GM18909 (cell line): Measurements from ENCODE around the gene CHTOP.

ENCODE experiments used
- ATAC-seq: cut with Tn5 transposase; IDR thresholded peaks from one replicate; pipeline ENCODE4 v1.9.1; 2021; ENCODE audit warnings: mild to moderate bottlenecking; ENCODE audit not compliant: unreplicated experiment, poor library complexity

Gene CHTOP

DNA sequence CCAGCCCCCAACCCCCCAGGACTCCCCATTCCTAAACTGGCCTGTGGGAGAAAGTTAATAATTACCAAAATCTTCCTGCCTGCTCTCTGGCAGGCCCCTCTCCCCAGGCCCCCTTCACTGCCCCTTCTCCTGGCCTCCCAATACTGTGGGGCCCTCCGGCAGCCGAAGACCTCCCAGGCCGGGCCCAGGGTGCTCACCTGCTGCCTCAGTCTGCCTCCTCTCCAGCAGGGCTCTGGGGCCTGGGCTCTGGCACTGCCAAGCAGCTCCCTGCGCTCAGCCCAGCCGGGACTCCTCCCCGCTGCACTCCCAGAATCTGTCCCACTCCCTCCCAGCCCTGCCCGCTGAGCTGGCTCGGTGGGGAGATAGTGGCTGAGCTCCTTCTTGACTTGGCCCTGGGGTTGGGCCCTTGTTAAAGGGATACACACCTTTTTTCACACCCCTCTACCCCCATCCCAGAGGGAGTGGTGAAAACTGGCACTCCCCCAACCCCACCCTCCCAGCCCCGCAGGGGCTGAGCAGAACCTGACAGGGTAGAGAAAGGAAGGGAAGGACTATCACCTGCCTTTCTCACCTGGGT, 21.0 kb upstream of the CHTOP start, which contains the start of gene S100A16:
Gene S100A16 (minus strand): TSS at position 383 of the 577 bp plus-strand sequence. CDS start 4,986 bp downstream, outside the sequence.
- no peak for ATAC-seq

DNA sequence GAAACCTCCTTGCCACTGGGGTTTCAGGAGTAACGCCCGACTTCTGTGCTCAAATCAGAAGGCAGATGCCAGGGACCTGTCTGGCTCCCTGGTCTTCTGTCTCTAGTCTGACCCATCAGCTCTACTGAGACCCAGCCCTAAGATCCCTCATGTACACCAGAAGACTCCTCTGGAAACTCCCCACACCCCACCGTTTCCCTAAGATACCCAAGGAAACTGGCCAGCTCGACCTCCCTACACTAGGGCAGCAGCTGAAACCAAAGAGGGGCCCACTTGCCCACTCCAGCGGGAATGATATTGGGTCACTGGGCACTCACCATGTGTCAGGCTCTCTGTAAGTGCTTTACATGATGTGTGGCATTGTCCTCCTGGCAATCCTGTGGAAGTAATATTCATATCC, 20.5 kb upstream of the CHTOP start:
- no peak for ATAC-seq

GRCh38 chr1:153614189-153614900, 19.5 kb upstream of the CHTOP start:
- ATAC-seq = no peak

DNA sequence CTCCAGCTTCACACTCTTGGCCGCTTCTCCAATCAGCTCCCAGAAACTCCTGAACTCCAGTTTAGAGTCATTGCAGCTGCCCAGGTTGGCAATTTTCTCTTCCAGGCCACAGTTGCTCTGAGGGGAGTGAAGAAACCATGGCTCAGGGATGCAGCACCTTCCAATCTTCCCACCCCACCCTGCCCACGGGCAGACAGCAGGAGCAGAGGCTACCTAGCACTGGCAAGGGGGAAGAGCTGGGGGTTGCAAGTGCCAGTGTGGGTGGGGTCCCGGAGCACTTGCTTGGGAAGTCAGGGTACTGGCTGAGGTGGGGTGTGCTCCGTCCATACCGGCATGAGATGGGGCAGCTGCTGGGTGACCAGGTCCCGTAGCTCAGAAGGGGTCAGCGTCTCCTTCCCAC, 19.0 kb upstream of the CHTOP start:
- no peak for ATAC-seq

GRCh38 chr1:153615406-153615805, 18.5 kb upstream of the CHTOP start:
- no peak for ATAC-seq

DNA sequence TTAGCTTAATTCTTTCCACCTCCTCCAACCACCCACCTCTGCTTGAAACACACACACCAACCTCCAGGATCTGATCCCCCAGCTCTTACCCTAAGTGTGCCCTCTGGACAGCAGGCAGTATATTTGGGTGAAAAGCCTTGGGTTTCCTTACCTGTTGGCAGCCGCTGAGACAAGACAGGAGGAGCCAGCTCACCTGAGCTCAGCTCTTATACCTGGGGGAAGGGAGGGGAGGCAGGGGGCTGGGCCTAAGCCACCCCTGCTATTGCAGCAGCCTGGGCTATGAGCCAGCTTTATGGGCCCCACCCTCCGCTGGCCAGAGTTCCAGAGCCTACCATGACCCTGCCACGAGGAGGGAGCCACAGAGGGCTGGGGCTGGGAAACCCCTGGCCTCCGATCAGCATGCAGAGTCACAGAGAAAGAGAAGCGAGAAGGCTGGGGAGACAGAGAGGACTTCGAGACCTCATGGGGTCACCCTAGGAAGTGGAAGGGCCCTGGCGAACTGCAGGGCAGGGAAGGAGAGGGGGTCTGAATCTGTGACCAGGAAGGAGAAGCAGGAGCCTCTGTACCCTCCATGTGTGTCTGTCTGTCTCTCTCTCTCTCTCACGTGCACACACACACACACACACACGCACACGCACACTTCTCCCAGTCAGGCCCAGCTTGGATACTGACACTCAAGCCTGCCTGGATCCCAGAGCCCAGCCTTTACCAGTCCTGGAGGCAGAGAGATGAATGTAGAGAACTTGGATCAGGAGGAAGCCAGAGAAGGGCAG, 17.5 kb upstream of the CHTOP start, which contains the start of gene S100A14:
Gene S100A14 (minus strand): TSS at position 182 of the 773 bp plus-strand sequence. CDS start 467 bp downstream, outside the sequence.
- ATAC-seq = no peak

- ATAC-seq = no peak
Measured at GRCh38 chr1:153616917-153617311, 17.0 kb upstream of the CHTOP start.

DNA sequence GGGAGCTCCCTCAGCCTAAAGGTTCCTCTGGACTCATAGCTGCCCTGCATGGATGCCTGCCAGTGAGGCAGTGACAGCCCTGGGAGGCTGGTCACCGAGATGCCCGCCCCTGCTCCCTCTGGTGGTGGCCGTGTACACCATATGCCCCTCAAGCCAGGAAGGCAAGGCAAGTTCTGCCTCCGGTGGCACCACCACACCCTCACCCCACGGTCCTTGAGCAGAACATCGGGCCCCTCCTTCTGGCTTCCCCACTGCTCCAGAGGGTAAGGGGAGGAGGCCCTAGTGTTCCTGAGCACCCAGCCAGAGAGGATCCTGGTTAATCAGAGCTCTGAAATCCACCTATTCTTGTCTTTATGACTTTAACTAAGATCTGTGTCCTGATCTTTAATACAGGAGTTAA, 16.2 kb upstream of the CHTOP start:
- peak; percentile 72 for ATAC-seq

- no peak for ATAC-seq
Measured at GRCh38 chr1:153619171-153619570, 14.7 kb upstream of the CHTOP start.

DNA sequence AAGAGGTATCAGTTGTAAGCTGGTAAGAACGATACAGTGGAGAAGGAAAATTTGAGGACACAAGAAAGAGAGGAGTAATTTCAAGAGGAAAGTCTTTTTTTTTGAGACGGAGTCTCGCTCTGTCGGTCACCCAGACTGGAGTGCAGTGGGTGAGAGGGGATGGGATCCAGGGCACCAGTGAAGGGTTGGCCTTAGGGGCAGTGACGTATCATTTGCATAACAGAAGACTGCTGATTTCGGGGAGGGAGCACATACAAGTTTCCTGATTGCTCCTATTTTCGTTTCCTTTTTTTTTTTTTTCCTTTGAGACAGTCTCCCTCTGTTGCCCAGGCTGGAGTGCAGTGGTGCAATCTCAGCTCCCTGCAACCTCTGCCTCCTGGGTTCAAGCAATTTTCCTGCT, 10.8 kb upstream of the CHTOP start:
- ATAC-seq = no peak

DNA sequence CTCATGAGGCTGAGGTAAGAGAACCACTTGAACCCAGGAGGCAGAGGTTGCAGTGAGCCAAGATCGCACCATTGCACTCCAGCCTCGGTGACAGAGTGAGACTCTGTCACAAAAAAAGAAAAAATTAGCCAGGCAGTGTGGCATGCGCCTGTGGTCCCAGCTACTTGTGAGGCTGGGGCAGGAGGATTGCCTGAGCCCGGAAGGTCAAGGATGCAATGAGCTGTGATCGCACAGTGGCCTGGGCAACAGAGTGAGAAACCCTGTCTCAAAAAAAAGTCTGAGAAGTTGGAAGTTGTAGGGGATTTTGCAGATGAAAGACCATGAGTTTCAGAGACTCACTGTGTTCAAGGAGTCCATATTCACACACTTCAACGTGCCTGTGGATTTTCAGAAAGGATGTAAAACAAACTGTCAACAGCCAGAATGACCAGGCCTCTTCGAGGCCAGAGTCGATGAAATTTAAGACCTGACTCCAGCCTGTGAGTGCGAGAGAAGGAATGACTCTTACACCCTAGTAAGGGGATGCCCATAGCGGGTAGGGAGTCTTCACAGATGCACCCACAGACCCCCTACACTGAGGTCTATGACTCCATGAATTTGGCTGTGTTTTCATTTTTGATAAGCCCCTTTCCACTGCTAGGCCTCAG, 8.8 kb upstream of the CHTOP start:
- no peak for ATAC-seq

- no peak for ATAC-seq
Measured at GRCh38 chr1:153626477-153626903, 7.4 kb upstream of the CHTOP start.

DNA sequence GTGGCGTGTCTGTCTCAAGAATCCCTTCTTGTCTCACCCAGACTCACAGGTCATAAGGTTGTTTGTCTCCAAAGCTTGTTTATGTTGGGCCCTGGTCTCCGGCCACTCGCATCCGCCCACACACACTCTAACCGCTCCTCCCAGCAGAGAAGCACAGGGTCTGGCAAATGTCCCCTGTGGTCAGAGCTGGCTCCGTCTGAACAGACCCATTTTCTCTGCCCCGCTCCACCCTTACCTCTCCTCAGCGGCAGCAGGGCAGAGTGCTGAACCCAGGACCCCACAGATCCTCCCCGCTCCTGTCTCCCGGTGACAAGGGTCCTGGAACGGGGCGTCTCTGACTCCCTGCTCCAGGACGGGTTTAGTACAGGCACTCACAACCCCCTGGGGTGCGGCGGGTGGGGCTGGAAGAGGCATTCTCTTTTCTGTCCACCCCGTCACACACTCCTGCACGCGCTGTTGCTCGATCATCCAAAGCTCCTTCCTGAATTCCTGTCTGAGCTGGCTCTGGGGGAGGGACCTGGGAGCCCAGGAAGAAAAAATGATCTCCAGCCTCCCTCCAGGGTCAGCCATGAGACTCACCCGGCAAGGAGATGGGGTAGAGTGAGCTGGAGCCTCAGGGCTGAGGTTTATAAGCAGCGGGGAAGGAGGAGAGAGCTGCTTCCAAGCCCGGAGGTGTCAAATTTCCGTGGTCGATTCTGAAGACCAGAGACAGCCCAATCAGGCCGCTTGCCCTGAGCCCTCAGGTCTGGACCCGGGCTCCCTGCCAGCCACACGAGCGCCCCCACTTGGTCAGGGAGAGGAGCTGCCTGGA, 6.8 kb upstream of the CHTOP start, which contains the start of gene S100A13:
Gene S100A13 (minus strand): TSS at position 602 of the 811 bp plus-strand sequence. CDS start 1,033 bp downstream, outside the sequence.
- ATAC-seq = no peak

DNA sequence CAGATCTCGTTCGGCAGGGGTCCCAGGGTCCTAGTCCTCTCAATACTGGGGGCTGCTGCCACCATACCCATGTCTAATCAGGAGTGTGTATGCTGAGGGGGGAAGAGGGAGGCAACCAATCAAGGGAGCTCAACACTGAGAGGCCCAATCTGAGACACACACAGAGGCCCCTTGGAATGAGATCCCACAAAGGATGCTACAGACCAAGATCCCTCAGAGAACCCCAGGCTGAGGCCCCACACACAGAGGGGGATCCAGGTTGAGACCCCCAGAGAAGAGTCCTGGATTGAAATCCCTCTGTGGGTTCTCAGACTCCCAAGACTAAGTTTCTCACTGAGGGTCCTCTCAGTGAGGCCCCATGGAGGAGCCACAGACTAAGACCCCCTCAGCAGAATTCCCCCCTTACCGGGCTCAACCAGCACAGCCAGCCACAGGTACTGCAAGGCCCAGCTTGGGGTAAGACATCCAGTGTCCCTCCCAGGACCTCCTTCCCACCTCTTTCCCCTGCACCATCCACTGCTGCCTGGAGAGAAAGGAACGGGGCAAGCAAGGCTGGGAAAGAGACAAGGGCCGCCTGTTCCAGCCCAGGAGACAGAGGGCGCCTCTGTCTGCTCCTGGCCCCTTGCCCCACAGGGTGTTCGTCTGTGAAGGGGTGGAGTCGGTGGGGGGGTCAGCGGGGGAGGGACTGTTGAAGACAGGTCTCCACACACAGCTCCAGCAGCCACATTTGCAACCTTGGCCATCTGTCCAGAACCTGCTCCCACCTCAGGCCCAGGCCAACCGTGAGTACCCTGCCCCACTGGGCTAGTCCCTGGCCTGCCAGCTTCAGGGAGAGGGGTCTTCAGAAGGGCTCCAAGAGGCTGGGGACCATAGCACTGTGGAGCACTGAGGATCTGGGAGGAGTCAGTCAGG, 5.9 kb upstream of the CHTOP start, which contains the start of gene S100A1:
Gene S100A1 (plus strand): TSS at position 720 of the 912 bp plus-strand sequence. CDS start 2,088 bp downstream, outside the sequence.
- ATAC-seq = no peak

- ATAC-seq = no peak
Measured at GRCh38 chr1:153628638-153629342, 5.1 kb upstream of the CHTOP start.

DNA sequence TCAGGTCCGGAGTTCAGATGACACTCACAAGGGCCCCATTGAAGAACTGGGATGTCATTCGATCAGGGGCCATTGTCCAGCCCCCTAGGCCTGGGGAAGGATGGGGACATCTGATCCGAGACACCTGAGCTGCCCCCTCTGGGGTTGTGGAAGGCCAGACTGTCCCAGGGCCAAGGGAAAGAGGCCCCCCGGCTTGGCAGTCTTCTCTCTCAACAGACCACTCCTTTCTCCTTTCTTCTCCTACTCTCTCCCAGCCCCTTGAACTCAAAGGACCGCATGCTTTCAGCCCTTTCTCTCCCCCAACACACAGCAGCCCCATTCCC, 4.6 kb upstream of the CHTOP start:
- ATAC-seq = no peak

DNA sequence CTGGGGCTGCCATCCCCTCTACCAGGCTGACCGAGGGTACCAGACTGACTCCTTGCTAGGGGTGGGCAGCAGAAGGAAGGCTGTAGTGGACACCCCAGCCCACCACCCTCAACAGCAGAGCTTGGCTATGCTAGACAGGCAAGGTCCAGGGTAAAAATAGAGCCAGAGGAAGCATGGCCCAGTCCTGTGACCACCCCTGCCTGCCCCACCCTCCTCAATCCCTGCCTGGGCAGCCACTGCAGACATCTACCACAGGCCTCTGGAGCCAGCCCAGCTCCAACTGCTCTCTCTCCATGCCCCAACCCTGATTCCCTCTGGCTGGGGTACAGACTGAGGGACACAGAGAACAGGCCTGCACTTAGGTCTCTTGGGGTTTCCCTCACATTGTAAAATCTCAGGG, 3.9 kb upstream of the CHTOP start:
- ATAC-seq = no peak

- ATAC-seq = no peak
Measured at GRCh38 chr1:153630384-153630783, 3.5 kb upstream of the CHTOP start.
